Vagina (tissue), 2 donors: ENCODE results near the gene MTFMT.

Source experiments
- POLR2A ChIP-seq, 2 donors: fragments of 450-650 bp; IDR thresholded peaks; one replicate each; pipeline ENCODE4 v1.6.1; 2017; ENCODE audit warnings: antibody characterized with exemption in 2 of 2, mild to moderate bottlenecking in 2 of 2, moderate library complexity in 2 of 2
- POLR2AphosphoS5 ChIP-seq, 2 donors: sonication (generic); formaldehyde crosslinking; IDR thresholded peaks; one replicate each; pipeline ENCODE4 v1.9.0; 2017; ENCODE audit warnings: antibody characterized with exemption in 2 of 2, mild to moderate bottlenecking in 2 of 2, low read depth in 1 of 2; ENCODE audit not compliant: insufficient read depth in 1 of 2
- TF ChIP-seq, protein P1 (sequence below), 3 experiments: fragments of 450-650 bp in 2 of 3; fragments of 200-600 bp in 1 of 3; sonication (generic) in 1 of 3; IDR thresholded peaks; one replicate each; pipeline ENCODE4 v1.5.1; 2017 to 2019; ENCODE audit warnings: antibody characterized with exemption in 3 of 3, mild to moderate bottlenecking in 2 of 3, moderate library complexity in 2 of 3

GRCh38 chr15:65067317-65067644 is 37.8 kb upstream of the MTFMT start:
- TF ChIP-seq, protein P1, sequence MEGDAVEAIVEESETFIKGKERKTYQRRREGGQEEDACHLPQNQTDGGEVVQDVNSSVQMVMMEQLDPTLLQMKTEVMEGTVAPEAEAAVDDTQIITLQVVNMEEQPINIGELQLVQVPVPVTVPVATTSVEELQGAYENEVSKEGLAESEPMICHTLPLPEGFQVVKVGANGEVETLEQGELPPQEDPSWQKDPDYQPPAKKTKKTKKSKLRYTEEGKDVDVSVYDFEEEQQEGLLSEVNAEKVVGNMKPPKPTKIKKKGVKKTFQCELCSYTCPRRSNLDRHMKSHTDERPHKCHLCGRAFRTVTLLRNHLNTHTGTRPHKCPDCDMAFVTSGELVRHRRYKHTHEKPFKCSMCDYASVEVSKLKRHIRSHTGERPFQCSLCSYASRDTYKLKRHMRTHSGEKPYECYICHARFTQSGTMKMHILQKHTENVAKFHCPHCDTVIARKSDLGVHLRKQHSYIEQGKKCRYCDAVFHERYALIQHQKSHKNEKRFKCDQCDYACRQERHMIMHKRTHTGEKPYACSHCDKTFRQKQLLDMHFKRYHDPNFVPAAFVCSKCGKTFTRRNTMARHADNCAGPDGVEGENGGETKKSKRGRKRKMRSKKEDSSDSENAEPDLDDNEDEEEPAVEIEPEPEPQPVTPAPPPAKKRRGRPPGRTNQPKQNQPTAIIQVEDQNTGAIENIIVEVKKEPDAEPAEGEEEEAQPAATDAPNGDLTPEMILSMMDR (IDR thresholded peaks at IDR 0.05): no peak
- TF ChIP-seq POLR2A (IDR thresholded peaks at IDR 0.05) (no peak), POLR2AphosphoS5 (IDR thresholded peaks at IDR 0.05; ENCODE audit: insufficient read depth in 1 of 2, low read depth in 1 of 2) (no peak)
